Activated CD8-positive, alpha-beta memory T cell treated with anti-CD3 and anti-CD28 coated beads, Interleukin-2, amount 10 ng/mL, durations not matched to agents 7 days and 5 days (primary cell): Measurements from ENCODE around the gene GCK. TPM values are rescaled to one million over a fixed set of nuclear protein-coding genes. Genes with fewer than 3 reads are reported as not detected.

Experiments used
- ATAC-seq: fragments of 150-1000 bp; cut with Tn5 transposase; one replicate; pipeline ENCODE4 v1.10.0; 2021; ENCODE audit warnings: moderate library complexity
- CTCF ChIA-PET: fragments of 350-600 bp; sonication (Branson Sonifier 250); formaldehyde crosslinking; loops from one replicate; lab custom pipeline; 2021; ENCODE audit warnings: antibody characterized with exemption; lab: Charles Lee
- DNase-seq: peaks from one replicate; pipeline ENCODE4 v3.0.0-alpha.2; 2020
- H3K27ac Mint-ChIP-seq: one replicate; pipeline ENCODE4 v1.8.0; 2021; ENCODE audit warnings: mild to moderate bottlenecking, mixed read lengths
- H3K27me3 Mint-ChIP-seq: one replicate; pipeline ENCODE4 v1.8.0; 2021; ENCODE audit warnings: mixed read lengths
- H3K36me3 Mint-ChIP-seq: one replicate; pipeline ENCODE4 v1.8.0; 2021; ENCODE audit warnings: mild to moderate bottlenecking, mixed read lengths
- H3K4me1 Mint-ChIP-seq: one replicate; pipeline ENCODE4 v1.8.0; 2021; ENCODE audit warnings: mixed read lengths
- H3K4me3 Mint-ChIP-seq: one replicate; pipeline ENCODE4 v1.8.0; 2021; ENCODE audit warnings: mild to moderate bottlenecking, moderate library complexity, mixed read lengths
- H3K9me3 Mint-ChIP-seq: one replicate; pipeline ENCODE4 v1.8.0; 2022; ENCODE audit warnings: low read depth, mixed read lengths
- total RNA-seq, 2 experiments: library from RNA; stranded (reverse); gene quantifications; one replicate each; pipeline ENCODE4 v1.2.3, GENCODE V29; 2021

GCK gene
- total RNA-seq, 2 experiments from 2014 or later = 0.23 TPM; not detected in 1

DNA sequence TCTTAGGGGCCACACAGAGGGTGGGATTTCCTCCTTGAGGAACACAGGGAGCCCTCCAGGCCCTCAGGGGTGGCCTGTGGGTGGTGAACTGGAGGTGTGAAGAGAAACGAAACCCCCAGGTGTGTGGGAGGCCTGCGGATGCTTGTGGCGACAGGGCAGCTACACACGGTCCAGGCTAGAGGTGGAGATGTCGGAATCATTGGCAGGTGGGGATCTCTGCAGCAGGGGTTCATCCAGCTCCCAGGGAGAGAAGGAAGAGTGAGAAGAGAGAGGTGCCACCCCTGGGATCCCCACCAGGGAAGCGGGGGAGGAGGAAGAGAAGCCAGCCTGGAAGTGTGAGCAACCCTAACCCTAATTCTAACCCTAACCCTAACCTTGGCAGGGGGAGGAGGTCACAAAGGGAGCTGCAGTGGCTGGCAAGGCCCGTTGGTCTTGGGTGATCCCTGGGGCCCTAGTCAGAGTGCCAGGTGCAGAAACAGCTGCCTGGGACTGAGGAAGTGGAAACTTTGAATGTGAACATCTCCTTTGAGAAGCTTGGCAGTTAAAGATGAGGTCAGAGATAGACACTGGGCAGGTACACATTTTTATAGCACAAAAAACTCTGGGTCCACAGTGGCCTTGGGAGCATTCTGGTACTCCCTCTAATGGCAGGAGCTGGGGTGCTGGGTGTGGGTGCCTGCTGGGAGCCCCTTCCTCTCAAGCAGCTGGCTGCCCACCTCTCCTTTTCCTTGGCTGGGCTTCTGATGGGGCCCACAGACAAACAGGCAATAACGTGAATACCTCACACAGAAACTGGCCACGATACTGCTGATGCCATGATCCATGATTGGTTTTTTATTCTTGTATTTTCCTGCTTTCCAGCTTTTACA, 91.9 kb downstream of the GCK start:
- Mint-ChIP-seq H3K9me3 (no peaks in the 10 kb centered on the region), H3K4me1 (peaks cover 24% of the 10 kb centered on the region), H3K36me3 (no peaks in the 10 kb centered on the region), H3K4me3 (peak overlapping the region; percentile 3), H3K27ac (peak overlapping the region; percentile 78), H3K27me3 (peaks cover 2% of the 10 kb centered on the region)
- ATAC-seq (peak; percentile 86), DNase-seq (peak; percentile 60)
- CTCF ChIA-PET = interaction anchor here (0.8 to 3.4 kb wide), 6 partner anchors 9 to 103 kb away, joined by 3 to 14 read pairs (median 3); partner anchors contain the start of gene YKT6

DNA sequence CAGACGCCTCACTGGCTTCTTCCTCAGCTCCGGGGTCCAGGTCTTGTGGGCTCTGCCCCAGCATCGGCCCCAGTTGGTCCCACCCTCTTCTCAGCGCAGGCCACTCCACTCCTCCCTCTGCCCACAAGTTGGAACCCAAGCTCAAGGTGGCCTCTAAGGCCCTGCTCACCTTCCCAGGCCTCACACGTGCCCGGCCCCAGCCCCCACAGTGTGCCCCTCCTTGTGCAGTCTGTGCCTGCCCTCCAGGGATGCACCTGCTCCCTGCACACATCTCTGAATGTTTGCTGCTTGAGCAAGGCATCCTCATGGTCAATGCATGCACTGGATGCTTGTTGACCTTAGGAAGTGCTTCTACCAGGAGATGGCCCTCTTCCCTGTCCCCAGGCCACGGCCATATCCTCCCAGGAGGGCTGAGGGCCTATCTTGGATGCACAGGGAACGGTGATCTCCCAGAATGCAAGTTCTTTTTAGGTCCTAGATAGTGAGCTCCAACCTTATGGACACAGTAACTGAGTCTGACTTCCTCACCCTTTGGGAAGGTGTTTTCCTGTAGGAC, 92.8 kb downstream of the GCK start:
- Mint-ChIP-seq H3K27ac (peak overlapping the region; percentile 78), H3K9me3 (no peaks in the 10 kb centered on the region), H3K36me3 (no peaks in the 10 kb centered on the region), H3K4me1 (peaks cover 24% of the 10 kb centered on the region), H3K4me3 (no peak overlapping the region), H3K27me3 (no peaks in the 10 kb centered on the region)
- CTCF ChIA-PET = interaction anchor here (3.4 kb wide), 1 partner anchor 11 kb away, joined by 14 read pairs; no protein-coding TSS in a partner anchor
- ATAC-seq (no peak), DNase-seq (no peak)

DNA sequence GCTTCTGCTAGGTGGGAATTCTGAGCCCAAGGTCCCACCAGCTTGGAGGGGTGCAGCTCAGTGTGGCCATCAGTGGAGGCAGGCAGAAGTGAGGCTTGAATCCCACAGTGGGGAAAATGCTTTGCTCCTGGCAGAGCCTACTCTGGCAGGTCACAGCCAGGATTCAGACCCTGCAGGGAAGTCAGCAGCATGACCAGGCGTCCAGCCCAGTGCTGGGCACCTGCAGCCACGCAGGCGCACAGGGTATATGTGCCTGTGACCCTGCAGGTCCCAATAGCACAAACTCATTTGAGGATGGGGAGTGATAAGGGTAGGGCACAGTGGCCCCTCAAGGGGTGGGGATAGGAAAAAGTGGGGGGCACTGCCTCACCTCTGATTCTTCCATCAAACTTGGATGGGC, 93.5 kb downstream of the GCK start:
- no peak for DNase-seq
- no peak overlapping the region for H3K27ac Mint-ChIP-seq
- H3K36me3 Mint-ChIP-seq = no peaks in the 10 kb centered on the region
- CTCF ChIA-PET = no interaction called here
- no peaks in the 10 kb centered on the region for H3K27me3 Mint-ChIP-seq
- no peak overlapping the region for H3K4me3 Mint-ChIP-seq
- H3K4me1 Mint-ChIP-seq = peaks cover 24% of the 10 kb centered on the region
- no peak for ATAC-seq
- no peaks in the 10 kb centered on the region for H3K9me3 Mint-ChIP-seq

DNA sequence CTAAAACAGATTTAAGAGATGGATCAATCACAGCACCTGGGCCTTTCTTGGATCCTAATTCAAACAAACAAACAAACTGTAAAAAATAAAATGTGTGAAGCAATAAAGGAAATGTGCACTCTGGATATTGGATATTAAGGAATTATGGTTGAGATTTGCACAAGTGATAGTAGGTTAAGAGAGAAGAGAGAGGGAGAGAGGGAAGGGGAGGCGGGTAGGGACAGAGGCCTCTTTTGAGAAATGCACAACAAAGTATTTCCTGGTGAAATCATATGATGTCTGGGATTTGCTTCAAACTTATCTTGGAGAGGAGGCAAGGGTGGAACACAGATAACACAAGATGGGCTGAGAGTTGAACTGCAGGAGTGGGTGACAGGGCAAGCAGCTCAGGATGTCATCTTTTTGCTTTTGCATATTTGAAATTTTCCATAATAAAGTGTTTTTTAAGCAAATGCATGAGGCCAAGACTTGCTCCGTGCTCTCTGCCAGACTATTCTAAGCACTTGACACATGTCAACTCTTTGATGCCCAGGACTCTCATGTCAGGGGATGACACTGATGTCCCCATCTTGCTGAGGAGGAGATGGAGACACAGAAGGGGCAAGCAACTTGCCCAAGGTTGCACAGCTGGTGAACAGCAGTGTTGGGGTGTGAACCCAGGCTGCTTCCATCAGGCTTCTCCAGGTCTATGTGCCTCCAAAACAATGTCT, 94.2 kb downstream of the GCK start:
- no peak overlapping the region for H3K27ac Mint-ChIP-seq

DNA sequence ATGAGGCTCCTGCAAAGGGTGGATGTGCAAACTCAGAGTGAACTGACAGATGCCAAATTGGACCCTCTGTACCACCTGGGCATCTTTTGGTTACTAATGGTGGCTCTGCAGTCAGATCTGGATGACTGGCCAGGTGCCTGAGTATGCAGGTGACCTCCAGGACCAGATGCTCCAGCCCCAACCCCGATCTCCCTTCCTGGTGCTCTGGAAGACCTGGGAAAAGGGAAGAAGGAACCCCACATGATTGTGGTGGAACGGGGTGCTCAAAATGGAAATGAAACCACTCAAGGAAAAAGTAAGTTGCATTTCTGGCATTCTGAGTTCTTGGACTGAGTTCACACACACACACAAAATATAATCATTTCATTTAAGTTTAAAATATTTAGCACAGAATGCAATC, 94.9 kb downstream of the GCK start:
- Mint-ChIP-seq H3K27me3 (no peaks in the 10 kb centered on the region), H3K27ac (no peak overlapping the region), H3K4me3 (no peak overlapping the region), H3K4me1 (peaks cover 24% of the 10 kb centered on the region), H3K9me3 (no peaks in the 10 kb centered on the region), H3K36me3 (no peaks in the 10 kb centered on the region)
- ATAC-seq (no peak), DNase-seq (no peak)
- CTCF ChIA-PET = no interaction called here

More for the DNA sequence above, 94.2 kb downstream of the GCK start:
- H3K4me3 Mint-ChIP-seq = no peak overlapping the region
- H3K4me1 Mint-ChIP-seq = peaks cover 24% of the 10 kb centered on the region
- DNase-seq (no peak), ATAC-seq (no peak)
- H3K27me3 Mint-ChIP-seq = no peaks in the 10 kb centered on the region
- H3K9me3 Mint-ChIP-seq = no peaks in the 10 kb centered on the region
- H3K36me3 Mint-ChIP-seq = no peaks in the 10 kb centered on the region
- CTCF ChIA-PET = interaction anchor here (0.6 kb wide), 1 partner anchor 10 kb away, joined by 3 read pairs; no protein-coding TSS in a partner anchor

Other genes with a start within 250 kb of the GCK start
- under 1 TPM in 1 of 2 experiments, not detected in 1; 0.20 TPM for gene SPDYE1, start 191.5 kb downstream of the GCK start, total RNA-seq
- 100 to 1,000 TPM; 148 to 153 TPM for gene DBNL, start 144.7 kb downstream of the GCK start, total RNA-seq
- gene PGAM2, start 123.9 kb downstream of the GCK start, total RNA-seq = under 1 TPM in 1 of 2 experiments, not detected in 1; 0.58 TPM
- 10 to 100 TPM; 41.8 to 41.9 TPM for gene POLM, start 106.9 kb downstream of the GCK start, total RNA-seq
- 1 to 10 TPM; 4.0 to 6.6 TPM for gene AEBP1, start 85.1 kb downstream of the GCK start, total RNA-seq
- gene POLD2, start 65.9 kb downstream of the GCK start, total RNA-seq = 100 to 1,000 TPM; 130 to 158 TPM
- not detected for gene MYL7, start 48.1 kb downstream of the GCK start, total RNA-seq
- gene YKT6, start 11.5 kb upstream of the GCK start, total RNA-seq = 10 to 100 TPM; 57.9 to 68.3 TPM
- gene CAMK2B, start 136.2 kb upstream of the GCK start, total RNA-seq = under 1 TPM in 1 of 2 experiments, not detected in 1; 0.63 TPM